CD4-positive, alpha-beta T cell treated with Interleukin-15 for 1 hour (primary cell): ENCODE data around the gene ADGRL1.
A peak's percentile ranks its signal among the peaks of the same experiment; 100 is the strongest.
"Not testable (repeated sequence)": the region's sequence is repeated elsewhere in the genome, so short reads cannot be mapped to it uniquely, and the experiment has no call there.

ENCODE experiments used
- DNase-seq: peaks from one replicate; pipeline ENCODE4 v3.0.0-alpha.2; 2020

Gene ADGRL1

GRCh38 chr19:14205452-14206287 lies at the start of gene ADGRL1:
Gene ADGRL1, minus strand, starts transcription at chr19:14206169. Its CDS starts 22,567 bp downstream, at chr19:14183602.
- peak; percentile 32 for DNase-seq

GRCh38 chr19:14255316-14255715 lies 49.3 kb upstream of the ADGRL1 start:
- not testable (repeated sequence) for DNase-seq

GRCh38 chr19:14253822-14254599 lies 48.0 kb upstream of the ADGRL1 start:
- DNase-seq, result not testable (repeated sequence)

- DNase-seq, result not testable (repeated sequence)
Observed at GRCh38 chr19:14252136-14252535, 46.2 kb upstream of the ADGRL1 start.

GRCh38 chr19:14250870-14251269 lies 44.9 kb upstream of the ADGRL1 start:
- no peak for DNase-seq

- not testable (repeated sequence) for DNase-seq
Observed at GRCh38 chr19:14250315-14250714, 44.3 kb upstream of the ADGRL1 start.

- not testable (repeated sequence) for DNase-seq
Observed at GRCh38 chr19:14249891-14250290, 43.9 kb upstream of the ADGRL1 start.

GRCh38 chr19:14249012-14249754 lies 43.2 kb upstream of the ADGRL1 start:
- not testable (repeated sequence) for DNase-seq

GRCh38 chr19:14248578-14249011 lies 42.6 kb upstream of the ADGRL1 start:
- DNase-seq, result no peak

GRCh38 chr19:14247548-14248471 lies 41.8 kb upstream of the ADGRL1 start:
- not testable (repeated sequence) for DNase-seq

- not testable (repeated sequence) for DNase-seq
Observed at GRCh38 chr19:14247205-14247547, 41.2 kb upstream of the ADGRL1 start.

- DNase-seq, result not testable (repeated sequence)
Observed at GRCh38 chr19:14244393-14244792, 38.4 kb upstream of the ADGRL1 start.

- not testable (repeated sequence) for DNase-seq
Observed at GRCh38 chr19:14243718-14244117, 37.7 kb upstream of the ADGRL1 start.

- no peak for DNase-seq
Observed at GRCh38 chr19:14237014-14237941, 31.3 kb upstream of the ADGRL1 start.

- DNase-seq, result not testable (repeated sequence)
Observed at GRCh38 chr19:14232945-14233344, 27.0 kb upstream of the ADGRL1 start.

- not testable (repeated sequence) for DNase-seq
Observed at GRCh38 chr19:14228446-14229071, 22.6 kb upstream of the ADGRL1 start.

- DNase-seq, result not testable (repeated sequence)
Observed at GRCh38 chr19:14226498-14226897, 20.5 kb upstream of the ADGRL1 start.

GRCh38 chr19:14222886-14223285 lies 16.9 kb upstream of the ADGRL1 start:
- no peak for DNase-seq

- peak; percentile 80 for DNase-seq
Observed at GRCh38 chr19:14221345-14221744, 15.4 kb upstream of the ADGRL1 start.

GRCh38 chr19:14218620-14219330 lies 12.8 kb upstream of the ADGRL1 start:
- no peak for DNase-seq
